Endodermal cell (in vitro differentiated cells): Measurements from ENCODE around the gene KLF7. TPM values are rescaled to one million over a fixed set of nuclear protein-coding genes. Genes with fewer than 3 reads are reported as not detected.

Experiments used
- DNase-seq: peaks from one replicate; pipeline ENCODE4 v3.0.0-alpha.2; 2017
- H3K27ac ChIP-seq: 2 replicates; pipeline ENCODE4 v1.5.1; 2013; ENCODE audit warnings: mild to moderate bottlenecking, low read depth, low read length, moderate library complexity
- H3K27me3 ChIP-seq: 2 replicates; pipeline ENCODE4 v1.6.1; 2013; ENCODE audit warnings: mild to moderate bottlenecking, low read length, moderate library complexity; ENCODE audit not compliant: insufficient read depth, control insufficient read depth, poor library complexity, severe bottlenecking
- H3K36me3 ChIP-seq: 2 replicates; pipeline ENCODE4 v1.7.0; 2013; ENCODE audit warnings: mild to moderate bottlenecking, low read length, moderate library complexity; ENCODE audit not compliant: control insufficient read depth, insufficient read depth
- H3K4me1 ChIP-seq: one replicate; pipeline ENCODE4 v1.7.0; 2013; ENCODE audit warnings: low read length; ENCODE audit not compliant: control insufficient read depth, insufficient read depth
- H3K4me3 ChIP-seq: 2 replicates; pipeline ENCODE4 v1.5.1; 2013; ENCODE audit warnings: mild to moderate bottlenecking, low read length, moderate library complexity
- H3K9ac ChIP-seq: 2 replicates; pipeline ENCODE4 v1.6.1; 2013; ENCODE audit warnings: mild to moderate bottlenecking, low read length, moderate library complexity; ENCODE audit not compliant: poor library complexity, severe bottlenecking; ENCODE audit errors: extremely low read depth
- H3K9me3 ChIP-seq: 2 replicates; pipeline ENCODE4 v1.6.1; 2013; ENCODE audit warnings: mild to moderate bottlenecking, low read length, moderate library complexity; ENCODE audit not compliant: control insufficient read depth
- H3K27ac Mint-ChIP-seq: 2 replicates; pipeline ENCODE4 v1.8.0; 2020; ENCODE audit warnings: mixed read lengths
- H3K27me3 Mint-ChIP-seq: 2 replicates; pipeline ENCODE4 v1.8.0; 2021; ENCODE audit warnings: mild to moderate bottlenecking, mixed read lengths; ENCODE audit not compliant: insufficient read depth
- H3K36me3 Mint-ChIP-seq: 2 replicates; pipeline ENCODE4 v1.8.0; 2020; ENCODE audit warnings: low read depth, mixed read lengths
- H3K4me1 Mint-ChIP-seq: 2 replicates; pipeline ENCODE4 v1.8.0; 2020; ENCODE audit warnings: mixed read lengths
- H3K4me3 Mint-ChIP-seq: 2 replicates; pipeline ENCODE4 v1.8.0; 2020; ENCODE audit warnings: mild to moderate bottlenecking, moderate library complexity, mixed read lengths
- H3K9me3 Mint-ChIP-seq: 2 replicates; pipeline ENCODE4 v1.8.0; 2020; ENCODE audit warnings: mild to moderate bottlenecking, mixed read lengths
- WGBS, 2 experiments: methylation state at CpG; one replicate each; pipeline versions ENCODE4 v1.1.5 to v1.1.7; 2013; ENCODE audit warnings: missing lambda C conversion rate in 2 of 2, mixed read lengths in 1 of 2; ENCODE audit not compliant: insufficient coverage in 1 of 2, insufficient read length in 1 of 2; 5-methylcytosine and 5-hydroxymethylcytosine counted together
- total RNA-seq, 2 donors: library from RNA; stranded (reverse); fragmentation: NEBNext Ultra II Directional in 1 of 2; extraction: Animal tissue kit (Norgen Biotek cat#: 25700) in 1 of 2; gene quantifications; 2 replicates in 1 of 2; 3 replicates in 1 of 2; pipeline ENCODE4 v1.2.1, GENCODE V29; 2021
- TF ChIP-seq, protein P1 (sequence below): fragments of 200-600 bp; sonication (generic); conservative IDR thresholded peaks from 2 replicates; pipeline ENCODE4 v1.5.0; 2021; ENCODE audit warnings: antibody characterized with exemption, mild to moderate bottlenecking

KLF7 gene
- total RNA-seq, 2 donors from 2014 or later = 27.4 to 27.8 TPM

- peaks cover 93% of the 10 kb centered on the region for H3K36me3 ChIP-seq
- H3K4me1 ChIP-seq = peaks cover 4% of the 10 kb centered on the region
- H3K27me3 ChIP-seq = no peaks in the 10 kb centered on the region
- no peaks in the 10 kb centered on the region for H3K27me3 Mint-ChIP-seq
- 83 to 90% methylated on average over 2 to 5 of the region's 5 CpGs for WGBS, 2 experiments
- no peaks in the 10 kb centered on the region for H3K9me3 ChIP-seq
- TF ChIP-seq, protein P1, sequence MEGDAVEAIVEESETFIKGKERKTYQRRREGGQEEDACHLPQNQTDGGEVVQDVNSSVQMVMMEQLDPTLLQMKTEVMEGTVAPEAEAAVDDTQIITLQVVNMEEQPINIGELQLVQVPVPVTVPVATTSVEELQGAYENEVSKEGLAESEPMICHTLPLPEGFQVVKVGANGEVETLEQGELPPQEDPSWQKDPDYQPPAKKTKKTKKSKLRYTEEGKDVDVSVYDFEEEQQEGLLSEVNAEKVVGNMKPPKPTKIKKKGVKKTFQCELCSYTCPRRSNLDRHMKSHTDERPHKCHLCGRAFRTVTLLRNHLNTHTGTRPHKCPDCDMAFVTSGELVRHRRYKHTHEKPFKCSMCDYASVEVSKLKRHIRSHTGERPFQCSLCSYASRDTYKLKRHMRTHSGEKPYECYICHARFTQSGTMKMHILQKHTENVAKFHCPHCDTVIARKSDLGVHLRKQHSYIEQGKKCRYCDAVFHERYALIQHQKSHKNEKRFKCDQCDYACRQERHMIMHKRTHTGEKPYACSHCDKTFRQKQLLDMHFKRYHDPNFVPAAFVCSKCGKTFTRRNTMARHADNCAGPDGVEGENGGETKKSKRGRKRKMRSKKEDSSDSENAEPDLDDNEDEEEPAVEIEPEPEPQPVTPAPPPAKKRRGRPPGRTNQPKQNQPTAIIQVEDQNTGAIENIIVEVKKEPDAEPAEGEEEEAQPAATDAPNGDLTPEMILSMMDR = no peak
- H3K4me3 Mint-ChIP-seq = no peak overlapping the region
- peaks cover 34% of the 10 kb centered on the region for H3K36me3 Mint-ChIP-seq
- H3K27ac ChIP-seq = no peak overlapping the region
- H3K9ac ChIP-seq = no peak overlapping the region
- H3K27ac Mint-ChIP-seq = no peak overlapping the region
- H3K4me3 ChIP-seq = no peak overlapping the region
- H3K4me1 Mint-ChIP-seq = peaks cover 21% of the 10 kb centered on the region
- H3K9me3 Mint-ChIP-seq = no peaks in the 10 kb centered on the region
- no peak for DNase-seq
Measured at GRCh38 chr2:207107131-207107530, 58.6 kb downstream of the KLF7 start.

GRCh38 chr2:207103132-207103531, 62.6 kb downstream of the KLF7 start:
- Histone ChIP-seq H3K9ac (no peak overlapping the region), H3K9me3 (no peaks in the 10 kb centered on the region), H3K4me3 (no peak overlapping the region), H3K4me1 (peaks cover 3% of the 10 kb centered on the region), H3K27ac (no peak overlapping the region), H3K36me3 (peaks cover 83% of the 10 kb centered on the region), H3K27me3 (no peaks in the 10 kb centered on the region)
- H3K4me3 Mint-ChIP-seq = no peak overlapping the region
- H3K27ac Mint-ChIP-seq = no peak overlapping the region
- peaks cover 56% of the 10 kb centered on the region for H3K36me3 Mint-ChIP-seq
- TF ChIP-seq, protein P1 = no peak
- H3K4me1 Mint-ChIP-seq = peaks cover 12% of the 10 kb centered on the region
- 94 to 97% methylated on average over 2 of the region's 2 CpGs for WGBS, 2 experiments
- no peaks in the 10 kb centered on the region for H3K9me3 Mint-ChIP-seq
- DNase-seq = peak; percentile 63
- H3K27me3 Mint-ChIP-seq = no peaks in the 10 kb centered on the region

GRCh38 chr2:207101984-207102383, 63.8 kb downstream of the KLF7 start:
- peaks cover 50% of the 10 kb centered on the region for H3K36me3 Mint-ChIP-seq
- WGBS, 2 experiments = 100% methylated on average over 1 of the region's 1 CpG; no CpG with 5 or more reads in 1 of the 2 experiments

More at GRCh38 chr2:207101984-207102383, 63.8 kb downstream of the KLF7 start:
- H3K27me3 ChIP-seq = no peaks in the 10 kb centered on the region
- no peak overlapping the region for H3K27ac ChIP-seq
- H3K27me3 Mint-ChIP-seq = no peaks in the 10 kb centered on the region
- no peak overlapping the region for H3K4me3 ChIP-seq
- TF ChIP-seq, protein P1 = no peak
- H3K9ac ChIP-seq = no peak overlapping the region
- no peaks in the 10 kb centered on the region for H3K9me3 ChIP-seq
- no peak overlapping the region for H3K4me3 Mint-ChIP-seq
- peaks cover 83% of the 10 kb centered on the region for H3K36me3 ChIP-seq
- H3K4me1 Mint-ChIP-seq = peaks cover 4% of the 10 kb centered on the region
- no peak overlapping the region for H3K27ac Mint-ChIP-seq
- H3K4me1 ChIP-seq = no peaks in the 10 kb centered on the region
- H3K9me3 Mint-ChIP-seq = no peaks in the 10 kb centered on the region
- no peak for DNase-seq
